ENCODE measurements around the gene MBP. TPM values are rescaled to one million over a fixed set of nuclear protein-coding genes. Genes with fewer than 3 reads are reported as not detected.
A peak's percentile ranks its signal among the peaks of the same experiment; 100 is the strongest.

The MBP gene
- total and polyA plus RNA-seq, 2 of the 13 experiments (the other 11 are each of a cell fraction or from before 2014, with no cell fraction given), result 5.0 to 8.5 TPM

DNA sequence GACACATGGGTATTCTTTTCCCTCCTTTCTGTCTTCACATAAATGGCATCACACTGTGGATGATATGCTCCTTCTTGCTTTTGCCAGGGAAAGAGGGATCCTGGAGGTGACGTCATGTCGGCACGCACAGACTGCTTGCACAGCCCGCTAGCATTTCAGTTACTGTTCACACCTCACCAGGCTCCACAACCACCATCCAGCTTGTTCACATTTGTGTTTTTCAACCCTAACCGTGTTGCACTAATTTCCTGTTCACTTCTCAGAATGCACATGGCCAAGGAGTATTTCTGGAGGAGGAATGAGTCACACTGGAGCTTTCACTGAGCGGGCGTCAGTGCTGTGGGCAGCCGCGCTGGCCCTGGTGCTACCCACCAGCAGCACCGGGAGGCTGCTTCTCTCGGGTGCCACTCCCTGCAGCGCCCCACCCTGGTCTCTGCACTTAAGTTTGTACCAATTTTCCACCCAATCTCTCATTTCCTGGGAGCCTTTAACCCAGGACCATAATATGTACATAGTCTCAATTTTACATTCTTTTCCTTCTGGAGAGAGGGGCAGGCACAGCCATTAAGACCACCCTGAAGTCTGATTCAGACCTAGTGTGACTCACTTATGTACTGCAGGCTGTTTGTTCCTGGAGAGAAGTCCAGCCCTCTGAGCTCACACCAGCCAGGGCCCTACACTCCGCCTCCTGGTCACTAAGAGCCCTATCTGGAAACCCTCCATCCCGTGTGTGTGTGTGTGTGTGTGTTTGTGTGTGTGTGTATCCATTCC lies 65.1 kb downstream of the MBP start:
- no peaks in the 10 kb centered on the region for H3K27me3 ChIP-seq (ENCODE audit: control insufficient read depth in 1 of 2, insufficient read depth in 2 of 2, low read length in 2 of 2)
- DNase-seq (ENCODE audit: low spot score), result peak; percentile 34
- no peaks in the 10 kb centered on the region for H3K79me2 ChIP-seq (ENCODE audit: insufficient read depth, low read length)
- no peaks in the 10 kb centered on the region; a peak in 2 of 5 replicates for H3K36me3 ChIP-seq (replicated peaks in 1 of 2; ENCODE audit: control insufficient read depth in 1 of 2, insufficient read depth in 2 of 2, low read length in 2 of 2)
- ATAC-seq, result peak; percentile 77
- TF ChIP-seq, protein P1, sequence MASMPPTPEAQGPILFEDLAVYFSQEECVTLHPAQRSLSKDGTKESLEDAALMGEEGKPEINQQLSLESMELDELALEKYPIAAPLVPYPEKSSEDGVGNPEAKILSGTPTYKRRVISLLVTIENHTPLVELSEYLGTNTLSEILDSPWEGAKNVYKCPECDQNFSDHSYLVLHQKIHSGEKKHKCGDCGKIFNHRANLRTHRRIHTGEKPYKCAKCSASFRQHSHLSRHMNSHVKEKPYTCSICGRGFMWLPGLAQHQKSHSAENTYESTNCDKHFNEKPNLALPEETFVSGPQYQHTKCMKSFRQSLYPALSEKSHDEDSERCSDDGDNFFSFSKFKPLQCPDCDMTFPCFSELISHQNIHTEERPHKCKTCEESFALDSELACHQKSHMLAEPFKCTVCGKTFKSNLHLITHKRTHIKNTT (CRISPR knock-in tag; IDR thresholded peaks at IDR 0.05), result no peak
- TF ChIP-seq HOXD1 (CRISPR knock-in tag; IDR thresholded peaks at IDR 0.05) (no peak), ZNF274 (CRISPR knock-in tag; IDR thresholded peaks at IDR 0.05) (no peak)
- TF ChIP-seq, protein P2, sequence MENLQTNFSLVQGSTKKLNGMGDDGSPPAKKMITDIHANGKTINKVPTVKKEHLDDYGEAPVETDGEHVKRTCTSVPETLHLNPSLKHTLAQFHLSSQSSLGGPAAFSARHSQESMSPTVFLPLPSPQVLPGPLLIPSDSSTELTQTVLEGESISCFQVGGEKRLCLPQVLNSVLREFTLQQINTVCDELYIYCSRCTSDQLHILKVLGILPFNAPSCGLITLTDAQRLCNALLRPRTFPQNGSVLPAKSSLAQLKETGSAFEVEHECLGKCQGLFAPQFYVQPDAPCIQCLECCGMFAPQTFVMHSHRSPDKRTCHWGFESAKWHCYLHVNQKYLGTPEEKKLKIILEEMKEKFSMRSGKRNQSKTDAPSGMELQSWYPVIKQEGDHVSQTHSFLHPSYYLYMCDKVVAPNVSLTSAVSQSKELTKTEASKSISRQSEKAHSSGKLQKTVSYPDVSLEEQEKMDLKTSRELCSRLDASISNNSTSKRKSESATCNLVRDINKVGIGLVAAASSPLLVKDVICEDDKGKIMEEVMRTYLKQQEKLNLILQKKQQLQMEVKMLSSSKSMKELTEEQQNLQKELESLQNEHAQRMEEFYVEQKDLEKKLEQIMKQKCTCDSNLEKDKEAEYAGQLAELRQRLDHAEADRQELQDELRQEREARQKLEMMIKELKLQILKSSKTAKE (CRISPR knock-in tag; IDR thresholded peaks at IDR 0.05; ENCODE audit: borderline replicate concordance), result no peak
- TF ChIP-seq, protein P3, sequence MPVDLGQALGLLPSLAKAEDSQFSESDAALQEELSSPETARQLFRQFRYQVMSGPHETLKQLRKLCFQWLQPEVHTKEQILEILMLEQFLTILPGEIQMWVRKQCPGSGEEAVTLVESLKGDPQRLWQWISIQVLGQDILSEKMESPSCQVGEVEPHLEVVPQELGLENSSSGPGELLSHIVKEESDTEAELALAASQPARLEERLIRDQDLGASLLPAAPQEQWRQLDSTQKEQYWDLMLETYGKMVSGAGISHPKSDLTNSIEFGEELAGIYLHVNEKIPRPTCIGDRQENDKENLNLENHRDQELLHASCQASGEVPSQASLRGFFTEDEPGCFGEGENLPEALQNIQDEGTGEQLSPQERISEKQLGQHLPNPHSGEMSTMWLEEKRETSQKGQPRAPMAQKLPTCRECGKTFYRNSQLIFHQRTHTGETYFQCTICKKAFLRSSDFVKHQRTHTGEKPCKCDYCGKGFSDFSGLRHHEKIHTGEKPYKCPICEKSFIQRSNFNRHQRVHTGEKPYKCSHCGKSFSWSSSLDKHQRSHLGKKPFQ (CRISPR knock-in tag; IDR thresholded peaks at IDR 0.05; ENCODE audit: insufficient replicate concordance), result peak; percentile 60
- CTCF ChIA-PET (ENCODE audit: low intra/inter-chr PET ratio, low total read pairs), result no interaction called here
- H3K4me1 ChIP-seq (ENCODE audit: insufficient read depth, low read length), result peaks cover 22% of the 10 kb centered on the region
- H3K9ac ChIP-seq (ENCODE audit: insufficient read depth, low read depth, low read length), result no peak overlapping the region
- POLR2A ChIA-PET, result no interaction called here
- no peak overlapping the region for H2AFZ ChIP-seq (ENCODE audit: low read length)
- no peak overlapping the region for H3K27ac ChIP-seq (ENCODE audit: extremely low read length, insufficient read depth, low read length)
- no peaks in the 10 kb centered on the region for H4K20me1 ChIP-seq (ENCODE audit: insufficient read depth, low read length)
- no TSS peak for BruUV-seq (replicated peaks)
- no peak overlapping the region for H3K4me3 ChIP-seq (replicated peaks in 1 of 3; ENCODE audit: insufficient read depth in 1 of 3, low read depth in 2 of 3, low read length in 3 of 3)
- intact Hi-C loops (cut with micrococcal nuclease; ENCODE audit: unreplicated experiment) (no loop called here), in situ Hi-C loops (cut with HindIII; ENCODE audit: extremely low pct_ligation_motif_present, low pct_unique_long_range_greater_than_20kb) (no loop called here)
- WGBS (ENCODE audit: low lambda C conversion rate), result 92% methylated on average over 14 of the region's 14 CpGs
- FAIRE-seq, result no peak
- no peaks in the 10 kb centered on the region for H3K9me3 ChIP-seq (ENCODE audit: low read length)
- H3K4me2 ChIP-seq (ENCODE audit: low read depth, low read length), result no peak overlapping the region

All from HepG2 (cell line).